Glutamatergic neuron (in vitro differentiated cells): ENCODE measurements around the gene PPP1R18. TPM values are rescaled to one million over a fixed set of nuclear protein-coding genes. Genes with fewer than 3 reads are reported as not detected.
"Not testable (repeated sequence)": the region's sequence is repeated elsewhere in the genome, so short reads cannot be mapped to it uniquely, and the experiment has no call there.

Experiments used
- DNase-seq: peaks from one replicate; pipeline ENCODE4 v3.0.0; 2022
- H3K27ac Mint-ChIP-seq: one replicate; pipeline ENCODE4 v1.8.0; 2020; ENCODE audit warnings: mild to moderate bottlenecking, mixed read lengths, inconsistent platforms; ENCODE audit not compliant: unreplicated experiment
- H3K27me3 Mint-ChIP-seq: one replicate; pipeline ENCODE4 v1.8.0; 2020; ENCODE audit warnings: mild to moderate bottlenecking, moderate library complexity, mixed read lengths, inconsistent platforms; ENCODE audit not compliant: unreplicated experiment
- H3K36me3 Mint-ChIP-seq: one replicate; pipeline ENCODE4 v1.8.0; 2020; ENCODE audit warnings: mild to moderate bottlenecking, mixed read lengths, inconsistent platforms; ENCODE audit not compliant: unreplicated experiment
- H3K4me1 Mint-ChIP-seq: one replicate; pipeline ENCODE4 v1.8.0; 2020; ENCODE audit warnings: mild to moderate bottlenecking, low read depth, mixed read lengths, inconsistent platforms; ENCODE audit not compliant: unreplicated experiment
- H3K4me3 Mint-ChIP-seq: one replicate; pipeline ENCODE4 v1.8.0; 2020; ENCODE audit warnings: mild to moderate bottlenecking, mixed read lengths, inconsistent platforms; ENCODE audit not compliant: unreplicated experiment
- H3K9me3 Mint-ChIP-seq: one replicate; pipeline ENCODE4 v1.8.0; 2020; ENCODE audit warnings: mild to moderate bottlenecking, moderate library complexity, mixed read lengths, inconsistent platforms; ENCODE audit not compliant: unreplicated experiment
- total RNA-seq: library from RNA; stranded (reverse); fragmentation: NEBNext Ultra II Directional; extraction: Animal tissue kit (Norgen Biotek cat#: 25700); gene quantifications from one replicate; pipeline ENCODE4 v1.2.1, GENCODE V29; 2021; ENCODE audit not compliant: unreplicated experiment
- TF ChIP-seq, protein P1 (sequence below): fragments of 200-600 bp; sonication (generic); IDR thresholded peaks from one replicate; pipeline ENCODE4 v1.5.0; 2021; ENCODE audit not compliant: partially characterized antibody, unreplicated experiment

PPP1R18 gene
- total RNA-seq, 1 donor from 2014 or later = 175 TPM

DNA sequence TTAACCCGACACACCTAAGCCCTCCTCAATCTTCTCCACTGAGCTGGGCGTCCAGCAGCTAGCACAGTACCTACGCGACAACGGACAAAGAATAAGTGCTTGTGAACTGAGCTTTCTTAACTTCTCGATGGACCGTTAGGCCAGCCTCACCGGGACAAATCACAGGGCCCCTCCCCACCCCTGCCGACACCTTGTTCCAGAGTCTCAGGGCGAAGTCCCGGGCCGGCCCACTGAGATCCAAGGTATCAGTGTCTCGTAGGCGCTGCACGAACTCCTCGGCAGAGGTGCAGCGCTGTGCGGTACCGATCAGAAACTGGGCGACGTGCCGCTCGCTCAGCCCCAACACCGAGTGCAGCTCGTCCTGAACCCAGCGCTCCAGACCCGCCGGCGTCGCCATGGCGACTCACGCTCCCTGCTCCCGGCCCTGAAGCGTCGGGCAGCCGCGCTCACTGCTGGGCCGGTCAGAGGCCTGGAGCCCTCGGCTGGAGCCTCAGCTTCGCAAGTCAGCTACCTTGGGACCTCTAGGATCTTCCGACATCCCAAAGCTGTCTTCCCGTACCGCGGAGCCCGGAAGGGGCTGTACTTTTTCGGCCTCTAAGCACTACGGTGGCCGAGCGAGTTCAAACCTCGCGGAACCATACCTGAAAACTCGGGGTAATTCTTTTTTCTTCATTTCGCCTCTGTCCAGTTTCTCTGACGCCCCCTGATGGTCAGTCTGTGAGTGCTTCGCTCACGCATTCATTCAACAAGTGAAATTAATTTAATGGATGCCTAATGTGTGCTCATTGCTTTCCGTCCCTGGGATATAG is 13.8 kb downstream of the PPP1R18 start, which contains the start of gene DHX16:
Gene DHX16, minus strand, starts transcription at position 562 of the 809 bp plus-strand sequence. Its CDS starts 165 bp downstream, at position 397.
- TF ChIP-seq, protein P1, sequence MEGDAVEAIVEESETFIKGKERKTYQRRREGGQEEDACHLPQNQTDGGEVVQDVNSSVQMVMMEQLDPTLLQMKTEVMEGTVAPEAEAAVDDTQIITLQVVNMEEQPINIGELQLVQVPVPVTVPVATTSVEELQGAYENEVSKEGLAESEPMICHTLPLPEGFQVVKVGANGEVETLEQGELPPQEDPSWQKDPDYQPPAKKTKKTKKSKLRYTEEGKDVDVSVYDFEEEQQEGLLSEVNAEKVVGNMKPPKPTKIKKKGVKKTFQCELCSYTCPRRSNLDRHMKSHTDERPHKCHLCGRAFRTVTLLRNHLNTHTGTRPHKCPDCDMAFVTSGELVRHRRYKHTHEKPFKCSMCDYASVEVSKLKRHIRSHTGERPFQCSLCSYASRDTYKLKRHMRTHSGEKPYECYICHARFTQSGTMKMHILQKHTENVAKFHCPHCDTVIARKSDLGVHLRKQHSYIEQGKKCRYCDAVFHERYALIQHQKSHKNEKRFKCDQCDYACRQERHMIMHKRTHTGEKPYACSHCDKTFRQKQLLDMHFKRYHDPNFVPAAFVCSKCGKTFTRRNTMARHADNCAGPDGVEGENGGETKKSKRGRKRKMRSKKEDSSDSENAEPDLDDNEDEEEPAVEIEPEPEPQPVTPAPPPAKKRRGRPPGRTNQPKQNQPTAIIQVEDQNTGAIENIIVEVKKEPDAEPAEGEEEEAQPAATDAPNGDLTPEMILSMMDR = peak; percentile 85
- peak; percentile 95 for DNase-seq
- H3K36me3 Mint-ChIP-seq = peaks cover 6% of the 10 kb centered on the region
- peaks cover 6% of the 10 kb centered on the region for H3K4me1 Mint-ChIP-seq
- H3K27ac Mint-ChIP-seq = peak within 1 kb of the TSS; percentile 48
- peak within 1 kb of the TSS; percentile 74 for H3K4me3 Mint-ChIP-seq
- peaks cover 4% of the 10 kb centered on the region for H3K27me3 Mint-ChIP-seq
- H3K9me3 Mint-ChIP-seq = peaks cover 7% of the 10 kb centered on the region

DNA sequence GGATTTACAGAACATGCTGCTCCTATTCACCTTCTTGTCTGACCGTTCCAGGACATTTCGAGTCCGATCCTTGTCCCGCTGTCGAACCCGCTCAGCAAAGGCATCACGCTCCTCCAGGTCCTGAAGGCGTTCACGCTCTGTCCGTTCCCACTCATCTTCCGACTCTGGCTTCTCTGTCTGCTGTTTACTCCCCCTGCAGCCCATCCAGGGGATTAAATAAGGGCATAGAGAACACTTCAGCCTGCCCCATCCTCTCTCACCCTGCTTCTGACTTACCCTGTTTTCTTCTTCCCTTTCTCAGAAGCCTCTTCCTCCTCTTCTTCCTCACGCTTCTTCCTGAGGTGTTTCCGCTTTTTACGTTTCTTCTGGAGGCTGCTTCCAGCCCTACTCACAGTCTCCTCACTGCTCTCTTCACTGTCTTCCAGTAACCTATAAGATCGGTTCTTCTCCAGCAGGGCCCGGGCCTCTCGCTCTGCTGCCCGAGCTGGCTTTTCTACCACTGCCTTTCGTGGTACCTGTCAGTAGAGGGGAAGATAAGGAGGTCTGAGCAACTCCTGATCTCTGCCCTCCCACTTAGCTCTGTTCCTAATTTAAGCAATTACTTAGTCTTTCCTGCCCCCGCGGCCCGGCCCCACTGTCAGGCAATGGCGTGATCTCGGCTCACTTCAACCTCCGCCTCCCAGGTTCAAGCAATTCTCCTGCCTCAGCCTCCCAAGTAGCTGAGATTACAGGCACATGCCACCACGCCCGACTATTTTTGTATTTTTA is 15.5 kb downstream of the PPP1R18 start:
- H3K27ac Mint-ChIP-seq = peak overlapping the region; percentile 54
- H3K4me3 Mint-ChIP-seq = peak overlapping the region; percentile 74

DNA sequence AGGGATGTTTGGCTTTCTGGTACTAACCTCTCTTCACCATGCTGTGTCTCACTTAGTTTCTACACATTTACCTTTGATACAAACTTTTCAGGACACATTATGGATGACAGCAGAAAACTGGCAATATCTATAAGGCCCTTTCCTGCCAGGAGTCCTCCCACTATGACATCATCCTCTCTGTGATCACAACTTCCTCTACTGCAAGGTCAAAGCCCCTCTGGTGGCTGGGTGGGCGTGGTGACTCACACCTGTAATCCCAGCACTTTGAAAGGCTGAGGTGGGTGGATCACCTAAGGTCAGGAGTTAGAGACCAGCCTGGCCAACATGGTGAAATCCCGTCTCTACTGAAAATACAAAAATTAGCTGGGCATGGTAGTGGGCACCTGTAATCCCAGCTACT is 20.1 kb downstream of the PPP1R18 start:
- not testable (repeated sequence) for H3K4me3 Mint-ChIP-seq, H3K9me3 Mint-ChIP-seq, H3K36me3 Mint-ChIP-seq

More for the DNA sequence above, 15.5 kb downstream of the PPP1R18 start:
- no peak for DNase-seq
- TF ChIP-seq, protein P1 = no peak
- H3K27me3 Mint-ChIP-seq = peaks cover 4% of the 10 kb centered on the region
- H3K9me3 Mint-ChIP-seq = peaks cover under 1% of the 10 kb centered on the region
- no peaks in the 10 kb centered on the region for H3K36me3 Mint-ChIP-seq
- H3K4me1 Mint-ChIP-seq = peaks cover 6% of the 10 kb centered on the region

DNA sequence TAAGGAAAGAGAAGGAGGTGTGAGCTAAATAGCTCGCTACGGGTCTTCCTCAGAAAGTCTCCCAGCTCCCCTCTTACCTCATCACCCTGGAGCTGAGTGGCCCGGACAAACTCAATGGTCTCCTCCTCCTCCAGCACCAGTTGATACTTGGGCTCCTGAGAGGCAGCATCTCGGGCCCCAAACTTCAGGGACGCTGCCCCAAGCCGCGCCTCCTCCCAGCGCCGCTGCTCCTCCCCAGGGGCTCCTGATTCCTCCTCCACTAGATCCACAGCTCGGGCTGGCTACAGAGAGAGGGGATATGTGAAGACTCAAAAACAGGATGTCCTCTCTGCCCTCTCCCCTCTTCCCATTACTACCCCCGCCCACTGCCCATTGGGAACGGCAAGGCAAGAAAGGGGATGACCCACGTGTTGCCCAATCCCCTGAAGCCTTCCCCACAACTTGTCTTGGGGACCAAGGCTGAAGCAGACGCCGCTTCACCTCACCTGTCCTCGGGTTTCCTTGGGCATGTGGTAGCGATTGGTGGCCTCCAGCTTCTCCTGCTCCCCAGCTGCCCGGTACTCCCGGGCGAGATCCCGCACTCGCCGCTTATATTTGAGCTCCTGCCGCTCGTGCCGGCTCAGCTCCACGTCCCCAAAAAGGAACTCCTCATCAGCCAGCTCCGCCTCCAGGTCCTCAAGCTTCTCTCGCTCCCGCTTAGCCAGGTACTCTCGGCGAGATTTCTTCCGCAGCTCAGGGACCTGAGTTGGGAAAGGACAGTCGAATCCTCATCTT is 21.3 kb downstream of the PPP1R18 start:
- H3K9me3 Mint-ChIP-seq = no peaks in the 10 kb centered on the region

More for the DNA sequence above, 20.1 kb downstream of the PPP1R18 start:
- H3K27ac Mint-ChIP-seq, DNase-seq, H3K4me1 Mint-ChIP-seq, H3K27me3 Mint-ChIP-seq: not testable (repeated sequence)

DNA sequence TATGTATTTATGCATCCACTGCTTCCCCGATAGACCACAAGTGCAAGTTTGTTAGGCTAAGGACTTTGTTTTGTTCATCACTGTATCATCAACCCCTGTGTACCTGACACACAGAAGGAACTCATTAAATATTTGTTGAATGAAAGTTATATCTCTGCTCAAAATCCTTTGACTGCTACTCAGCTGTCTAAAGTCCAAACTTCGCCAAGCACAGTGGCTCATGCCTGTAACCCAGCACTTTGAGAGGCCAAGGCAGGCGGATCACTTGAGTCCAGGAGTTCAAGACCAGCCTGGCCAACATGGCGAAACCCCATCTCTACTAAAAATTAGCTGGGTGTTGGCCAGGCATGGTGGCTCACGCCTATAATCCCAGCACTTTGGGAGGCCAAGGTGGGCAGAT is 28.5 kb downstream of the PPP1R18 start:
- H3K36me3 Mint-ChIP-seq, DNase-seq, H3K9me3 Mint-ChIP-seq, H3K27ac Mint-ChIP-seq, H3K27me3 Mint-ChIP-seq, H3K4me3 Mint-ChIP-seq, H3K4me1 Mint-ChIP-seq: not testable (repeated sequence)

More for the DNA sequence above, 21.3 kb downstream of the PPP1R18 start:
- no peak for DNase-seq
- TF ChIP-seq, protein P1 = no peak
- Mint-ChIP-seq H3K27me3 (no peaks in the 10 kb centered on the region), H3K4me3 (no peak overlapping the region), H3K4me1 (no peaks in the 10 kb centered on the region), H3K36me3 (no peaks in the 10 kb centered on the region), H3K27ac (no peak overlapping the region)
